ENCODE measurements around the gene KNL1.
A peak's percentile ranks its signal among the peaks of the same experiment; 100 is the strongest.
"Not testable (repeated sequence)": the region's sequence is repeated elsewhere in the genome, so short reads cannot be mapped to it uniquely, and the experiment has no call there.

Gene KNL1

GRCh38 chr15:40593588-40594428, at the start of gene KNL1:
Gene KNL1, plus strand, starts transcription at chr15:40594249. Its CDS starts 8,683 bp downstream, at chr15:40602932.
- peak; percentile 71 to 83 for DNase-seq (ENCODE audit: low read depth in 2 of 2, low spot score in 1 of 2)

GRCh38 chr15:40545457-40545856, 48.6 kb upstream of the KNL1 start:
- no peak for DNase-seq (ENCODE audit: low read depth in 2 of 2, low spot score in 1 of 2)

GRCh38 chr15:40548610-40549009, 45.4 kb upstream of the KNL1 start:
- DNase-seq (ENCODE audit: low read depth in 2 of 2, low spot score in 1 of 2), result no peak

GRCh38 chr15:40549894-40550293, 44.2 kb upstream of the KNL1 start:
- no peak for DNase-seq (ENCODE audit: low read depth in 2 of 2, low spot score in 1 of 2)

- DNase-seq (ENCODE audit: low read depth in 2 of 2, low spot score in 1 of 2), result no peak
These were observed 43.6 kb upstream of the KNL1 start for GRCh38 chr15:40550341-40551037.

GRCh38 chr15:40554161-40554525, 39.9 kb upstream of the KNL1 start:
- no peak for DNase-seq (ENCODE audit: low read depth in 2 of 2, low spot score in 1 of 2)

- no peak for DNase-seq (ENCODE audit: low read depth in 2 of 2, low spot score in 1 of 2)
These were observed 38.2 kb upstream of the KNL1 start for GRCh38 chr15:40555876-40556275.

- DNase-seq (ENCODE audit: low read depth in 2 of 2, low spot score in 1 of 2), result no peak
These were observed 34.9 kb upstream of the KNL1 start for GRCh38 chr15:40558952-40559742.

GRCh38 chr15:40562691-40563090, 31.4 kb upstream of the KNL1 start:
- no peak for DNase-seq (ENCODE audit: low read depth in 2 of 2, low spot score in 1 of 2)

GRCh38 chr15:40563426-40563825, 30.6 kb upstream of the KNL1 start:
- DNase-seq (ENCODE audit: low read depth in 2 of 2, low spot score in 1 of 2), result no peak

- DNase-seq (ENCODE audit: low read depth in 2 of 2, low spot score in 1 of 2), result peak; percentile 89 to 92
These were observed 29.3 kb upstream of the KNL1 start, which contains the start of gene CCDC32 for GRCh38 chr15:40564591-40565332. Gene CCDC32, minus strand, starts transcription at chr15:40565042. Its CDS starts 2,027 bp downstream, at chr15:40563015.

- no peak for DNase-seq (ENCODE audit: low read depth in 2 of 2, low spot score in 1 of 2)
These were observed 28.5 kb upstream of the KNL1 start for GRCh38 chr15:40565333-40566238.

- no peak for DNase-seq (ENCODE audit: low read depth in 2 of 2, low spot score in 1 of 2)
These were observed 26.9 kb upstream of the KNL1 start for GRCh38 chr15:40567111-40567510.

GRCh38 chr15:40569129-40569953, 24.7 kb upstream of the KNL1 start, which contains the start of gene RPUSD2:
Gene RPUSD2, plus strand, starts transcription at chr15:40569299. Its CDS starts 39 bp downstream, at chr15:40569338.
- peak; percentile 85 to 87 for DNase-seq (ENCODE audit: low read depth in 2 of 2, low spot score in 1 of 2)

- DNase-seq (ENCODE audit: low read depth in 2 of 2, low spot score in 1 of 2), result no peak
These were observed 18.9 kb upstream of the KNL1 start for GRCh38 chr15:40575113-40575512.

- DNase-seq (ENCODE audit: low read depth in 2 of 2, low spot score in 1 of 2), result not testable (repeated sequence)
These were observed 17.1 kb upstream of the KNL1 start for GRCh38 chr15:40576914-40577313.

- no peak for DNase-seq (ENCODE audit: low read depth in 2 of 2, low spot score in 1 of 2)
These were observed 15.2 kb upstream of the KNL1 start for GRCh38 chr15:40578892-40579291.

- not testable (repeated sequence) for DNase-seq (ENCODE audit: low read depth in 2 of 2, low spot score in 1 of 2)
These were observed 12.3 kb upstream of the KNL1 start for GRCh38 chr15:40581796-40582195.

GRCh38 chr15:40582726-40583246, 11.3 kb upstream of the KNL1 start:
- no peak for DNase-seq (ENCODE audit: low read depth in 2 of 2, low spot score in 1 of 2)

Measured in stimulated activated CD8-positive, alpha-beta memory T cell treated with anti-CD3 and anti-CD28 coated beads, Interleukin-4, amount 100 ng/mL, for 4 hours (primary cell).